Mammary epithelial cell (primary cell): ENCODE measurements around the gene ANKRD52.

Source experiments
- CTCF ChIP-seq, 2 donors: IDR thresholded peaks in 1 of 2; conservative IDR thresholded peaks in 1 of 2; 2 replicates each; pipeline ENCODE4 v1.5.1; 2011 to 2012; ENCODE audit warnings: inconsistent platforms in 2 of 2, low read length in 2 of 2, mild to moderate bottlenecking in 2 of 2, control low read depth in 1 of 2, low read depth in 1 of 2; ENCODE audit not compliant: insufficient read depth in 1 of 2; ENCODE audit errors: extremely low read depth in 1 of 2
- EZH2 ChIP-seq: IDR thresholded peaks from 2 replicates; pipeline ENCODE4 v1.6.1; 2012; ENCODE audit warnings: low read length, inconsistent platforms, borderline replicate concordance

- no peak for TF ChIP-seq CTCF (conservative IDR thresholded peaks at IDR 0.05 in 1 of 2, IDR thresholded peaks at IDR 0.05 in 1 of 2; ENCODE audit: extremely low read depth in 1 of 2, insufficient read depth in 1 of 2, low read depth in 1 of 2, low read length in 2 of 2)
- no peak for TF ChIP-seq EZH2
Observed at GRCh38 chr12:56202366-56202765, 55.8 kb downstream of the ANKRD52 start.
